VCaP (cell line): ENCODE measurements around the gene DTX3.

Source experiments
- H3K27ac ChIP-seq: fragments of 450-650 bp; 2 replicates; pipeline ENCODE4 v1.5.1; 2017
- CTCF ChIP-seq: fragments of 450-650 bp; conservative IDR thresholded peaks from 2 replicates; pipeline ENCODE4 v1.5.1; 2017; ENCODE audit warnings: mild to moderate bottlenecking, moderate library complexity

The DTX3 gene

DNA sequence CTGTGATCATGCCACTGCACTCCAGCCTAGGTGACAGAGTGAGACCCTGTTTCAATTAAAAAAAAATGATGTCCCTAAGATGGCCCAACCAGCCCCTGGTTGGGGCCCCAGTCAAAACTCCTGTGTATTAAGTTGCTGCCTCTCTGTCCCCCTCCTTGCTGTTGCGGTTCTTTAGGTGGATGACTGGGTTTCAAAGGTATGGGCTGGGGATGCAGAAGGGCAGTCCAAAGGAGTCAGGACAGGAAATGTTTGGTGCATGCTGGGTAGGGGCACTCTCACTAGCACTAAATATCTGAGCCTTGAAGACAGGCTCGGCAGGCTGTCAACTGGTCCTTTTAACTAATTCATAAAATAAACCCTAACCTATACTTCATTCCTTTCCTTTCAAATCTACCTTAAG lies 25.6 kb upstream of the DTX3 start:
- no peak for TF ChIP-seq CTCF
- H3K27ac ChIP-seq, result no peak overlapping the region

- no peak overlapping the region for H3K27ac ChIP-seq
- no peak for TF ChIP-seq CTCF
Measured at GRCh38 chr12:57579677-57580465, 24.8 kb upstream of the DTX3 start.

GRCh38 chr12:57580466-57580795 lies 24.2 kb upstream of the DTX3 start:
- H3K27ac ChIP-seq, result no peak overlapping the region
- TF ChIP-seq CTCF, result no peak

DNA sequence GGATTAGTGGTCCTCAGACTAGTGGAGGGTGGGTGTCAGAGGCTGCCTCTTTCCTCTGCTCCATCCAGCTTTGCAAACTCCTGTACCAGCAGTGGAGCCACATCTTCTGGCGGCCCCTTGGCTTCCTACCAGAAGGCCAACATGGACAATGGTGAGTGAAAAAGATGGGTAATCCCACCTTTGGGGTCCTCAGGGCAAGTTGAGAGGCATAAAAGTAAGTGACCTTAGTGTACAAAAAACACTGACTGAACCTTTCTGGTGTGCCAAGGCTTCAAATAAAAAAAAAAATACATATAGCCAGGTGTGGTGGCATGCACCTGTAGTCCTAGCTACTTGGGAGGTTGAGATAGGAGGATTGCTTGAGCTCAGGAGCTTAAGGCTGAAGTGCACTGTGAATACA lies 22.8 kb upstream of the DTX3 start:
- H3K27ac ChIP-seq, result no peak overlapping the region
- TF ChIP-seq CTCF, result no peak

GRCh38 chr12:57582440-57582839 lies 22.2 kb upstream of the DTX3 start:
- no peak for TF ChIP-seq CTCF
- H3K27ac ChIP-seq, result no peak overlapping the region

- peak; percentile 97 for TF ChIP-seq CTCF
- no peak overlapping the region for H3K27ac ChIP-seq
Measured at GRCh38 chr12:57583008-57583831, 21.4 kb upstream of the DTX3 start.

GRCh38 chr12:57584050-57584449 lies 20.6 kb upstream of the DTX3 start:
- no peak for TF ChIP-seq CTCF
- no peak overlapping the region for H3K27ac ChIP-seq
